Measurements from ENCODE around the gene IL4. TPM values are rescaled to one million over a fixed set of nuclear protein-coding genes. Genes with fewer than 3 reads are reported as not detected.

The IL4 gene
- polyA plus RNA-seq, 3 donors: not detected

DNA sequence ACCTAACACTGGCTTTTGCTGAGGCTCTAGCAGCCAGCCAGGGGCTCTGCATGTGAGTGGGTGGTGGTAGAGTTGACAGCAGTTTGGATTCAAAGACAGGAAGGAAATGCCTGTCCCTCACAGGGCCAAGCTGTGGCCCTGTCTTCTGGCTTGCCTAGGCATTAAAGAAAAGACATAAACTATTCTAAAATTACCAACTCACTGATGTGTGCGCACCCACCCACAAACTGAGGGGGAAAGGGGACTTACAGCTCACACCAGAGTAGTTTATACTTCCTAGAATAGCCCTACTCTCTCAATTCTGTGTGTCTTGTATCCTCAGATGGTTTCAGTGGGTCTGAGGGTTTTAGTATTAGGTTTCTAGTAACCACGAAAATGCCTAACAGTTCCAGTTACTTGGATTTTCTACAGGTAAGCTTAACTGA lies 34.1 kb upstream of the IL4 start:
- no peak overlapping the region for H3K4me3 Mint-ChIP-seq
- no peak for DNase-seq
- no peak overlapping the region for H3K4me2 ChIP-seq (replicated peaks; ENCODE audit: extremely low read depth, low read length, poor library complexity, severe bottlenecking)
- peaks cover 74 to 78% of the 10 kb centered on the region in 2 donors for H3K36me3 Mint-ChIP-seq
- H3K27me3 ChIP-seq (ENCODE audit: control insufficient read depth in 2 of 2, insufficient read depth in 2 of 2, low read length in 2 of 2): no peaks in the 10 kb centered on the region
- H4K20me1 ChIP-seq (ENCODE audit: insufficient read depth, low read length): no peaks in the 10 kb centered on the region
- no peaks in the 10 kb centered on the region for H3K9me3 ChIP-seq (replicated peaks in 1 of 2; ENCODE audit: control insufficient read depth in 1 of 2, insufficient read depth in 1 of 2, low read length in 2 of 2)
- intact Hi-C loops (cut with micrococcal nuclease): no loop called here
- peaks cover 64 to 83% of the 10 kb centered on the region in 2 donors for H3K36me3 ChIP-seq (replicated peaks in 1 of 2; ENCODE audit: control insufficient read depth in 1 of 2, insufficient read depth in 2 of 2, low read length in 2 of 2)
- H3K4me1 Mint-ChIP-seq: no peaks in the 10 kb centered on the region
- H3K9ac ChIP-seq (ENCODE audit: insufficient read depth, low read length, poor library complexity, severe bottlenecking): no peak overlapping the region
- no peaks in the 10 kb centered on the region for H3K4me1 ChIP-seq (ENCODE audit: control insufficient read depth in 1 of 2, insufficient read depth in 2 of 2, low read length in 2 of 2)
- no peak overlapping the region for H3K27ac Mint-ChIP-seq
- H3K79me2 ChIP-seq (ENCODE audit: insufficient read depth, low read length): no peaks in the 10 kb centered on the region
- no peaks in the 10 kb centered on the region for H3K27me3 Mint-ChIP-seq (ENCODE audit: low read depth in 3 of 3)
- no CpG with 5 or more reads among the region's 2 CpGs for WGBS (ENCODE audit: insufficient coverage)
- no peak overlapping the region for H3K4me3 ChIP-seq (replicated peaks in 1 of 3; ENCODE audit: low read depth in 2 of 3, low read length in 3 of 3)
- TF ChIP-seq, protein P1, sequence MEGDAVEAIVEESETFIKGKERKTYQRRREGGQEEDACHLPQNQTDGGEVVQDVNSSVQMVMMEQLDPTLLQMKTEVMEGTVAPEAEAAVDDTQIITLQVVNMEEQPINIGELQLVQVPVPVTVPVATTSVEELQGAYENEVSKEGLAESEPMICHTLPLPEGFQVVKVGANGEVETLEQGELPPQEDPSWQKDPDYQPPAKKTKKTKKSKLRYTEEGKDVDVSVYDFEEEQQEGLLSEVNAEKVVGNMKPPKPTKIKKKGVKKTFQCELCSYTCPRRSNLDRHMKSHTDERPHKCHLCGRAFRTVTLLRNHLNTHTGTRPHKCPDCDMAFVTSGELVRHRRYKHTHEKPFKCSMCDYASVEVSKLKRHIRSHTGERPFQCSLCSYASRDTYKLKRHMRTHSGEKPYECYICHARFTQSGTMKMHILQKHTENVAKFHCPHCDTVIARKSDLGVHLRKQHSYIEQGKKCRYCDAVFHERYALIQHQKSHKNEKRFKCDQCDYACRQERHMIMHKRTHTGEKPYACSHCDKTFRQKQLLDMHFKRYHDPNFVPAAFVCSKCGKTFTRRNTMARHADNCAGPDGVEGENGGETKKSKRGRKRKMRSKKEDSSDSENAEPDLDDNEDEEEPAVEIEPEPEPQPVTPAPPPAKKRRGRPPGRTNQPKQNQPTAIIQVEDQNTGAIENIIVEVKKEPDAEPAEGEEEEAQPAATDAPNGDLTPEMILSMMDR (IDR thresholded peaks at IDR 0.05): no peak
- no peak overlapping the region for H3K27ac ChIP-seq (ENCODE audit: low read depth in 1 of 2, low read length in 2 of 2)
- H3K9me3 Mint-ChIP-seq: no peaks in the 10 kb centered on the region
- H2AFZ ChIP-seq (ENCODE audit: insufficient read depth, low read depth, low read length, poor library complexity, severe bottlenecking): no peak overlapping the region

DNA sequence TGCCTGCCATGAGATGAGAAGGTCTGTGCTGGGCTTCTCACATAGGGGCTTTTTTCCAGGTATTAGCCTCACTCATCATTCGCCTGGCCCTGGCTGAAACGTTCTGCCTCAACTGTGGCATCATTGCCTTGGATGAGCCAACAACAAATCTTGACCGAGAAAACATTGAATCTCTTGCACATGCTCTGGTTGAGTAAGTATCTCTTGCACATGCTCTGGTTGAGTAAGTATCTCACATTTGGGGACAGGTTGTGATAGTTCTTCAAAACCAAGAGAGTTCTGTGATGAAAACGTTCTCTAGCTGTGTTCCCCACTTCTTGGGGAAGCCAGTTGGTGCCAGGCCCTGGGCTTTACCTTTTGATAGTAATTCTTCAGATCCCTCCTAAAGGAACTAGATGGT lies 33.2 kb upstream of the IL4 start:
- H3K4me2 ChIP-seq (replicated peaks; ENCODE audit: extremely low read depth, low read length, poor library complexity, severe bottlenecking): no peak overlapping the region
- H3K27me3 ChIP-seq (ENCODE audit: control insufficient read depth in 2 of 2, insufficient read depth in 2 of 2, low read length in 2 of 2): no peaks in the 10 kb centered on the region
- no peak overlapping the region for H3K27ac Mint-ChIP-seq
- no peak overlapping the region for H3K9ac ChIP-seq (ENCODE audit: insufficient read depth, low read length, poor library complexity, severe bottlenecking)
- no peaks in the 10 kb centered on the region for H3K27me3 Mint-ChIP-seq (ENCODE audit: low read depth in 3 of 3)
- intact Hi-C loops (cut with micrococcal nuclease): no loop called here
- peaks cover 0 to 2% (median 0%) of the 10 kb centered on the region in 7 donors for H3K9me3 Mint-ChIP-seq
- H4K20me1 ChIP-seq (ENCODE audit: insufficient read depth, low read length): no peaks in the 10 kb centered on the region
- no peaks in the 10 kb centered on the region for H3K4me1 ChIP-seq (ENCODE audit: control insufficient read depth in 1 of 2, insufficient read depth in 2 of 2, low read length in 2 of 2)
- peaks cover 64 to 79% of the 10 kb centered on the region in 2 donors for H3K36me3 ChIP-seq (replicated peaks in 1 of 2; ENCODE audit: control insufficient read depth in 1 of 2, insufficient read depth in 2 of 2, low read length in 2 of 2)
- DNase-seq: no peak
- no peaks in the 10 kb centered on the region for H3K79me2 ChIP-seq (ENCODE audit: insufficient read depth, low read length)
- no peak overlapping the region for H3K4me3 ChIP-seq (replicated peaks in 1 of 3; ENCODE audit: low read depth in 2 of 3, low read length in 3 of 3)
- H3K4me3 Mint-ChIP-seq: no peak overlapping the region
- WGBS (ENCODE audit: insufficient coverage): 92% methylated on average over 4 of the region's 4 CpGs
- H3K4me1 Mint-ChIP-seq: no peaks in the 10 kb centered on the region
- no peaks in the 10 kb centered on the region for H3K9me3 ChIP-seq (replicated peaks in 1 of 2; ENCODE audit: control insufficient read depth in 1 of 2, insufficient read depth in 1 of 2, low read length in 2 of 2)
- TF ChIP-seq, protein P1 (IDR thresholded peaks at IDR 0.05): no peak
- no peak overlapping the region for H2AFZ ChIP-seq (ENCODE audit: insufficient read depth, low read depth, low read length, poor library complexity, severe bottlenecking)
- no peak overlapping the region for H3K27ac ChIP-seq (ENCODE audit: low read depth in 1 of 2, low read length in 2 of 2)
- peaks cover 70 to 79% of the 10 kb centered on the region in 2 donors for H3K36me3 Mint-ChIP-seq
